Parathyroid adenoma (tissue), 2 donors: ENCODE results near the gene CSTB.

Experiments
- H2AFZ ChIP-seq: fragments of 300-600 bp; sonication (generic); one replicate; pipeline ENCODE4 v1.7.0; 2017; ENCODE audit warnings: antibody characterized with exemption, mild to moderate bottlenecking
- H3K27ac ChIP-seq: fragments of 300-600 bp; sonication (generic); one replicate; pipeline ENCODE4 v1.7.0; 2017
- H3K27me3 ChIP-seq: fragments of 300-600 bp; sonication (generic); one replicate; pipeline ENCODE4 v1.7.0; 2017; ENCODE audit warnings: low read length; ENCODE audit not compliant: control insufficient read depth, insufficient read depth
- H3K36me3 ChIP-seq: fragments of 300-600 bp; sonication (generic); one replicate; pipeline ENCODE4 v1.7.0; 2017; ENCODE audit warnings: low read length; ENCODE audit not compliant: control insufficient read depth, insufficient read depth
- H3K4me1 ChIP-seq: fragments of 300-600 bp; sonication (generic); one replicate; pipeline ENCODE4 v1.7.0; 2017; ENCODE audit warnings: control low read depth
- H3K4me2 ChIP-seq: fragments of 300-600 bp; sonication (generic); one replicate; pipeline ENCODE4 v1.7.0; 2017; ENCODE audit warnings: low read length
- H3K4me3 ChIP-seq: fragments of 300-600 bp; sonication (generic); one replicate; pipeline ENCODE4 v1.7.0; 2017; ENCODE audit warnings: low read depth, low read length
- H3K79me2 ChIP-seq: fragments of 300-600 bp; sonication (generic); one replicate; pipeline ENCODE4 v1.7.0; 2017; ENCODE audit warnings: control low read depth
- H3K9ac ChIP-seq: fragments of 300-600 bp; sonication (generic); one replicate; pipeline ENCODE4 v1.7.0; 2017; ENCODE audit warnings: mild to moderate bottlenecking
- H3K9me3 ChIP-seq: fragments of 300-600 bp; sonication (generic); one replicate; pipeline ENCODE4 v1.7.0; 2017; ENCODE audit warnings: low read length; ENCODE audit not compliant: control insufficient read depth
- CTCF ChIP-seq: fragments of 300-600 bp; sonication (generic); IDR thresholded peaks from one replicate; pipeline ENCODE4 v1.7.0; 2017; ENCODE audit warnings: antibody characterized with exemption, mild to moderate bottlenecking
- donor health status: primary hyperparathyroidism.

CSTB gene

DNA sequence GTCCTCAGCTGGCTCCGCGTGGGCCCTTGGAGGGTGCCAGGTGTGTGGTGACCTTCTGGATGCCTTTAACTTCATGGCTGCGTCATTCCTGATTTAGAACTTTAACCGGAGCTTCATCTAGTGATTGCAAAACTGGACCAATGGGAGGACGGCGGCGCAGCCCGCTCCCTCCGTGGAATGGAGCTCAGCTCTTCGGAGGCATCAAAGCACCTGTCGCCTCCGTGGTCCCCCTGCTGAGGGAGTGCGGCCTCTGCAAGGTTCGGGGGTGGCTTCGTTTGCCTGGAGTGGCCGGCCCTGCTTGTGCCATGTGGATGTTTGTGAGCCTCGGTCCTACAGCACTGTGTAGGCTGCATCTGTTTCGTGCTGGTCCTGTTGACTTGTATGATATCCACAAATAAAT is 14.2 kb downstream of the CSTB start:
- H2AFZ ChIP-seq, result no peak overlapping the region

GRCh38 chr21:43760391-43760958 is 15.6 kb downstream of the CSTB start:
- Histone ChIP-seq H3K27ac (no peak overlapping the region), H3K4me2 (no peak overlapping the region), H3K36me3 (no peaks in the 10 kb centered on the region), H3K9ac (no peak overlapping the region), H2AFZ (no peak overlapping the region), H3K79me2 (no peaks in the 10 kb centered on the region), H3K9me3 (no peaks in the 10 kb centered on the region), H3K27me3 (no peaks in the 10 kb centered on the region), H3K4me3 (no peak overlapping the region), H3K4me1 (no peaks in the 10 kb centered on the region)
- no peak for TF ChIP-seq CTCF

More for the DNA sequence above, 14.2 kb downstream of the CSTB start:
- H3K4me3 ChIP-seq, result no peak overlapping the region
- H3K9ac ChIP-seq, result no peak overlapping the region
- no peaks in the 10 kb centered on the region for H3K9me3 ChIP-seq
- H3K27ac ChIP-seq, result no peak overlapping the region
- no peaks in the 10 kb centered on the region for H3K36me3 ChIP-seq
- H3K4me2 ChIP-seq, result no peak overlapping the region
- H3K27me3 ChIP-seq, result no peaks in the 10 kb centered on the region
- no peak for TF ChIP-seq CTCF
- H3K79me2 ChIP-seq, result no peaks in the 10 kb centered on the region
- no peaks in the 10 kb centered on the region for H3K4me1 ChIP-seq

GRCh38 chr21:43759651-43760050 is 16.5 kb downstream of the CSTB start:
- no peaks in the 10 kb centered on the region for H3K27me3 ChIP-seq
- no peak overlapping the region for H3K9ac ChIP-seq
- no peak overlapping the region for H3K27ac ChIP-seq
- no peaks in the 10 kb centered on the region for H3K9me3 ChIP-seq
- no peak overlapping the region for H3K4me3 ChIP-seq
- no peaks in the 10 kb centered on the region for H3K36me3 ChIP-seq
- no peak for TF ChIP-seq CTCF
- no peaks in the 10 kb centered on the region for H3K4me1 ChIP-seq
- H3K79me2 ChIP-seq, result no peaks in the 10 kb centered on the region
- H3K4me2 ChIP-seq, result no peak overlapping the region
- H2AFZ ChIP-seq, result no peak overlapping the region

- no peak for TF ChIP-seq CTCF
- Histone ChIP-seq H3K4me3 (no peak overlapping the region), H3K36me3 (no peaks in the 10 kb centered on the region)
Observed at GRCh38 chr21:43758811-43759210, 17.3 kb downstream of the CSTB start.

DNA sequence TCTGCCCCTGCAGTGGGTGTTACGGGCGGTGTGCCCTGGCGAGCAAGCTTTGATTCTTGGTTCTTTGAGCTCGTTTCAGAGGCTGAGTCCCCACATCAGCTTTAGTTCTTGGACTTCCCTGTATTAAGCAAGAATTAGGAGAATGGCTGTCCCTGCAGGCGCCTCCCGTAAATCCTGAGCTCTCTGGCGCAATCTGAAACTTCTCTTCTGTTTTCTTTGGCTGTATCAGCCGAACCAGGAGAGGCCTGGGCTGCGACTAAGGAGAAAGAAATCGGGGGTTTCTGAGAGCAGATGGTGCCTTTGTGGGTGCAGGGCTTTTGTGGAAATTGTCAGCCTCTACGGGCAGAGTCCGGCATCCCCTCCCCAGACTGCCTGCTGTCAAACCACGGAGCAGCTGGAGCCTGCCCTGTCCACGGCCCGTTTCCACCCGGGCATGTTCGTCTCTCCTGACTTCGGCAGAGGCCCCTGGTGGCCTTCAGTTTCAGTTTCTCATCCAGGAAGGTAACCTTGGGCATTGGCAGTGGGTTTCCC is 17.9 kb downstream of the CSTB start:
- Histone ChIP-seq H2AFZ (no peak overlapping the region), H3K4me2 (no peak overlapping the region), H3K9me3 (no peaks in the 10 kb centered on the region), H3K79me2 (no peaks in the 10 kb centered on the region), H3K4me3 (no peak overlapping the region), H3K36me3 (no peaks in the 10 kb centered on the region), H3K27me3 (no peaks in the 10 kb centered on the region), H3K9ac (no peak overlapping the region), H3K27ac (no peak overlapping the region), H3K4me1 (no peaks in the 10 kb centered on the region)
- TF ChIP-seq CTCF, result no peak

More at GRCh38 chr21:43758811-43759210, 17.3 kb downstream of the CSTB start:
- Histone ChIP-seq H3K4me2 (no peak overlapping the region), H3K4me1 (no peaks in the 10 kb centered on the region), H3K9me3 (no peaks in the 10 kb centered on the region), H3K9ac (no peak overlapping the region), H3K79me2 (no peaks in the 10 kb centered on the region), H3K27me3 (no peaks in the 10 kb centered on the region), H2AFZ (no peak overlapping the region), H3K27ac (no peak overlapping the region)
